Nephron (organoid): ENCODE results near the gene SSR4.

Experiments used
- H3K27ac Mint-ChIP-seq, 3 experiments: 2 replicates each; pipeline ENCODE4 v1.8.0; 2020; ENCODE audit warnings: mixed read lengths in 3 of 3, mild to moderate bottlenecking in 2 of 3, moderate library complexity in 1 of 3
- H3K27me3 Mint-ChIP-seq: 2 replicates; pipeline ENCODE4 v1.8.0; 2021; ENCODE audit warnings: low read depth, mild to moderate bottlenecking, moderate library complexity, mixed read lengths
- H3K36me3 Mint-ChIP-seq: 2 replicates; pipeline ENCODE4 v1.8.0; 2020; ENCODE audit warnings: low read depth, mixed read lengths
- H3K4me1 Mint-ChIP-seq: 2 replicates; pipeline ENCODE4 v1.8.0; 2020; ENCODE audit warnings: mixed read lengths
- H3K4me3 Mint-ChIP-seq, 3 experiments: 2 replicates each; pipeline ENCODE4 v1.8.0; 2020; ENCODE audit warnings: mild to moderate bottlenecking in 3 of 3, mixed read lengths in 3 of 3, moderate library complexity in 2 of 3
- H3K9me3 Mint-ChIP-seq: 2 replicates; pipeline ENCODE4 v1.8.0; 2020; ENCODE audit warnings: mixed read lengths
- CTCF ChIP-seq, 3 experiments: fragments of 200-600 bp; sonication (generic); IDR thresholded peaks; one replicate each; pipeline ENCODE4 v1.5.0; 2021; ENCODE audit warnings: antibody characterized with exemption in 3 of 3; ENCODE audit not compliant: unreplicated experiment in 3 of 3

The SSR4 gene

GRCh38 chrX:153761863-153762262, 32.6 kb upstream of the SSR4 start:
- peaks cover 5% of the 10 kb centered on the region for H3K4me1 Mint-ChIP-seq
- peaks cover 17% of the 10 kb centered on the region for H3K9me3 Mint-ChIP-seq
- TF ChIP-seq CTCF (IDR thresholded peaks at IDR 0.05; ENCODE audit: unreplicated experiment in 3 of 3): no peak
- H3K4me3 Mint-ChIP-seq: no peak overlapping the region
- no peaks in the 10 kb centered on the region for H3K36me3 Mint-ChIP-seq
- no peak overlapping the region for H3K27ac Mint-ChIP-seq
- peaks cover 4% of the 10 kb centered on the region for H3K27me3 Mint-ChIP-seq

GRCh38 chrX:153762626-153763173, 31.8 kb upstream of the SSR4 start:
- peaks cover 5% of the 10 kb centered on the region for H3K4me1 Mint-ChIP-seq

GRCh38 chrX:153763298-153763932, 31.1 kb upstream of the SSR4 start:
- peaks cover 5% of the 10 kb centered on the region for H3K4me1 Mint-ChIP-seq
- no peaks in the 10 kb centered on the region for H3K36me3 Mint-ChIP-seq
- H3K9me3 Mint-ChIP-seq: peaks cover 8% of the 10 kb centered on the region
- TF ChIP-seq CTCF (IDR thresholded peaks at IDR 0.05; ENCODE audit: unreplicated experiment in 3 of 3): no peak
- no peak overlapping the region for H3K27ac Mint-ChIP-seq
- H3K4me3 Mint-ChIP-seq: no peak overlapping the region
- peaks cover 4% of the 10 kb centered on the region for H3K27me3 Mint-ChIP-seq

More at GRCh38 chrX:153762626-153763173, 31.8 kb upstream of the SSR4 start:
- TF ChIP-seq CTCF (IDR thresholded peaks at IDR 0.05; ENCODE audit: unreplicated experiment in 3 of 3): no peak
- Mint-ChIP-seq H3K36me3 (no peaks in the 10 kb centered on the region), H3K27ac (no peak overlapping the region), H3K27me3 (peaks cover 4% of the 10 kb centered on the region), H3K4me3 (no peak overlapping the region), H3K9me3 (peaks cover 10% of the 10 kb centered on the region)

GRCh38 chrX:153763989-153764755, 30.3 kb upstream of the SSR4 start, which contains the start of gene PLXNB3:
TSS of gene PLXNB3 (plus strand) at chrX:153764249. CDS start at chrX:153765536, 1,287 bp downstream.
- peaks cover 8% of the 10 kb centered on the region for H3K9me3 Mint-ChIP-seq
- H3K27ac Mint-ChIP-seq: no peak within 1 kb of the TSS
- H3K4me3 Mint-ChIP-seq: no peak within 1 kb of the TSS
- TF ChIP-seq CTCF (IDR thresholded peaks at IDR 0.05; ENCODE audit: unreplicated experiment in 3 of 3): peak; percentile 70 to 73 (median 70)
- peaks cover 4% of the 10 kb centered on the region for H3K27me3 Mint-ChIP-seq
- no peaks in the 10 kb centered on the region for H3K36me3 Mint-ChIP-seq
- H3K4me1 Mint-ChIP-seq: peaks cover 5% of the 10 kb centered on the region

GRCh38 chrX:153764786-153765137, 29.7 kb upstream of the SSR4 start:
- no peak overlapping the region for H3K27ac Mint-ChIP-seq
- H3K9me3 Mint-ChIP-seq: peaks cover 8% of the 10 kb centered on the region
- H3K27me3 Mint-ChIP-seq: peaks cover 4% of the 10 kb centered on the region
- no peaks in the 10 kb centered on the region for H3K36me3 Mint-ChIP-seq
- TF ChIP-seq CTCF (IDR thresholded peaks at IDR 0.05; ENCODE audit: unreplicated experiment in 3 of 3): no peak
- peaks cover 5% of the 10 kb centered on the region for H3K4me1 Mint-ChIP-seq
- no peak overlapping the region for H3K4me3 Mint-ChIP-seq
